HG02571 (cell line): ENCODE results near the gene SYNDIG1.

ENCODE experiments used
- ATAC-seq: cut with Tn5 transposase; IDR thresholded peaks from one replicate; pipeline ENCODE4 v1.9.1; 2021; ENCODE audit warnings: mild to moderate bottlenecking, moderate library complexity; ENCODE audit not compliant: unreplicated experiment

SYNDIG1 gene

DNA sequence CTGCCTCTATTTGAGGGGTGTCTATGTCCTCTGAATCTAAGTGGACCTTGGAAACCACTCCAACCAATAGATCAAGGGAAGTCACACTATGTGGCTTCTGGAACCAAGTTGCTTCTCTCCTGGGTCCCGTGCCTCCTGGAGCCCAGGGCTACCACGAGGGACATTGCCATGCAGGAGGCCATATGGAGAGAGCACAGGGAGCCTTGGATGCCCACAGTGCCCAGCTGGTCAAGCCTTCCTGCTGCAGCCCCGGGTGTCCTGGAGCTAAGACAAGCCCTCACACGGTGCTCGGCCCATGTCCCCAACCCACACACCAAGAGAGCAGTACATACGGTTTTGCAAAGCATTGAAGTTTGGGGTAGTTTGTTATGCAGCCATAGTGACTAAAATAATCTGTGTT lies 231.6 kb downstream of the SYNDIG1 start:
- no peak for ATAC-seq

DNA sequence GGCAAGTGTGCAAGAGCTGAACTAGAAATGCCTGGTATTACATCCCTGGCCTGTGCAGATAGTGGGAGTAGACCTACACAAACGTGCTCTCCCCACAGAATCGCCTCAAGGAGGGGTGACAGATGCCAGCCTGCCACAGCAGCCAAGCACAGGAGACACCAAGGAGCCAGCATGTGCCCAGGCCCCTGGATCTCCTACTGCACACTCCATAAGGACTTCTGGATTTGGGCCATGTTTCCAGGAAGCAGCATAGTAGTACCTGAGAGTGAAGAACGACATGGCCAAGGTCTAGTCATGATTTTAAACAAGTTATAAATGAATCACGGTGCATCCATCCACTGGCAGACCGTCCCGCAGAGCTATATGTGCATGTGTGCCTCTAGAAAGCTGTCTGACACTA lies 232.2 kb downstream of the SYNDIG1 start:
- ATAC-seq: no peak

DNA sequence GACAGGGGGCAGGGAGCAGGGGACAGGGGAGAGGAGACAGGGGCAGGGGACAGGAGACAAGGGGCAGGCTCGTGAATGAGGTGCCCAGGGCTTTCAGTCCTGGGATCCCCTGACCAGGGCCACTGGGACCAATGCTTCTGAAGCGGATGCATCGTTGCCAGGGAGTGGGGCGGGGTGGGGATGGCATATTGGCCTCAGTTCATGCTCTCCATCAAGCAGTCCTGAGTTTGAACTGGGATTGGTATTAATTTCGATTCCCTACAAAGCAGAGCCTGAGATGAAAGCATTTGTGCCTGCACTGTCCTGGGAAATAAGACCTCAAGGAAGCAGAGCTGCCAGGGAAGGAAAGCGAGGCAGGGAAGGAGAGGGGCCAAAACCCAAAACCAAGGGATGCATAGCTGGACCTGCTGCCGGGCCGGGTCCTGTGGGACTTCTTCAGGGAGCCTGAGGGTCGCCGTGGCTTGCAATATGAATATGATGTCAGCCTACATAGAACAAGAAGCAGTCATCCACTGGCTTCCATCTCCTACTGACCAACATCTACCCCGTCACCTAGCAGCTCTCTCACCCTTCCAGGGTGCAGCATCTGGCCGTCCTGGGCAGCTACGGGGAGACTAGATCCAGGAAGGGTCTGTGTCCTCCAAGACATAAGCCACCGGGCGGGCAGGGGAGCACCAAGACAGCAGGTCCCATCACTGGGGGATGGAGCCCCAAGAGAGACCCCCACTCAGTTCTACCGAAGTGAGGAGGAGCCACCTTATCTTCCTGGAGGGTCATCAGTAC lies 233.3 kb downstream of the SYNDIG1 start:
- ATAC-seq: no peak

DNA sequence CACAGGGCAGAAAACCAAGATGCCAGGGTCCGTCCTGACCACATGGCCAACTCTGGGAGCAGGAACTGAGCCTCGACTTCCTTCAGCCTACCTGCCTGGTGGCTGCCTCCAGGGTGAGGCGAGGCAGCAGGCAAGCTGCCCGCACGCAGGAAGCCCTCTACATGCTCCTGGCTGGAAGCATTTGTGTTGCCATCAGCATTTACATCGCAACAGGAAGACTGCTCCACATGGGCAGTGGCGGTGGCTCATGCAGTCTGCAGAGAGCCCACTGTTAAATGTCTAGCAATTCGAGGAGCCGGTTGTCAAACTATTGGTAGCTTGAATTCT lies 233.8 kb downstream of the SYNDIG1 start:
- no peak for ATAC-seq

DNA sequence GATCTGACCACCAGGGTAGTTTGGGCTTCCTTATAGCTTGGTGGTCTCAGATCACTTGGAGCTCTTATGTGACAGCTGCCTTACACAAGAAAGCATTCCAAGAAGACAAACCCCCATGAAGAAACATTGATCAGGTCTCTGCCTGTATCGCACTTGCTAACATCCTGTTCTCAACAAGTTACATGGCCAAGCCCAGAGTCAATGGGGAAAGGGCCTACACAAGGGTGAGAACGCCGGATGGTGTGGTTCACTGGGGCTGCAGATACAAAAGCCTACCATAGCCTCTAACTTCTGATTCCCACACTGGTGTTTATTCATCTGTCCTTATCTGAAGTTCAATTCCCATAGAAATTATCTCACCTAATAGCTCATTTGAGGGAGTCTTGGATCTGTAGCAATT lies 235.5 kb downstream of the SYNDIG1 start:
- no peak for ATAC-seq

DNA sequence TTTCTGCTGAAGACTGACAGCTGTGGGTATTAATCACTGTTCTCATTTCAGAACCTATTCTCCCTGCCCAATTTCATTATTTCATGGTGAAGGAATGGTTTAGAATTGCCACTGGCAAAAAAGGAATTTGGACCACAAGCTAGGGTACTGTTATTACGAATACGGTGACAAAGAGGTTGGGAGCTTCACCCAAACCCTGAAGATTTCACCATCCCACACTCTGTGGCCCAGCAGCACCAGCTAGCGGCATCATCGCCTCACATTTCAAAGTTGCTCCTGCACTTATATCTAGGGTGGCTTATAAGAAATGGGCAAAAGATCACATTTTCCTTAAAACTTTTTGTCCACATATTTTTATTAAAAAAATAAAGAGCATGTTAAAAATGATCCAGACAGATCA lies 236.1 kb downstream of the SYNDIG1 start:
- ATAC-seq: no peak

DNA sequence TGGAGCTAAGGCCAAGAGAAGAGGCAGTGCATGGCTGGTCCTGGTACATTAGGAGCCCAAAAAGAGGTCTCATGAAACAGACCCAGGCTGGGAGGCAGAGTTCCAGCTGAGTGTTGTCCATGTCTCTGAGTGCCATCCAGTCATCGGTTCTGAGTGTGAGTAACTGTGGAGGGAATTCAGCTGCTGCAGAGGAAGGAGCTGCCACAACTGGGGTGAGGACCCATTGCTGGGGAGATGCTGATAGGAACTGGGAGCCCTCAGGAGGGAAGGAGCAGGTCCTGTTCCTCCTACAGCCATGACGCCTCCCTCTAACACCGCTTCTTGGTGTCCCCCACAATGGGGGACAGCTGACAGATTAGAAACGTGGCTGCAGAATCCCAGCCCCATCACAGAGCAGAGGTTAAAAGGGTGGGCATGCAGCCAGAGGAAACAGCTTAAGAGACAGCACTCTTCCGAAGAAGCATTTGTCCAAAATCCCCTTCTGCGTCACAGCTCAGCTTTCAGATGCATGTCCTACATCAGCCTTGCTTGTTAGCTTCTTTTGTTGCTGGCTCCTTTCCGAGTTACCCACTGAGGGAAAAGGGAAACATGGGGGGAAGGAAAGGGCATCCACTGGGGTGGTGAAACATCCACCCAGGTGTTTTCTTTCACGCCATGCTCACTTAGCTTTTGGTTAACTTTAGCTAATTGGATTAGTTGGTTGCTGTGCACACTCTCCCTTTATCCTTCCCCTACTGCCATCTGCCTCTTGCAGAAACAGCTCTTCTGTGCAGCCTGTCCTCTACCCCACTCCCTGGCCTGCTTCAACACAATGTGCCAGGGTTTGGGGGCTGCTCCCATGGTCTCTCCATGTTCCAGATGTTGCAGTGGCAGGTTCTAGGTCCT lies 239.2 kb downstream of the SYNDIG1 start:
- no peak for ATAC-seq
